Measurements from ENCODE around the gene UBR7.
"Not testable (repeated sequence)": the region's sequence is repeated elsewhere in the genome, so short reads cannot be mapped to it uniquely, and the experiment has no call there.

The UBR7 gene, protein sequence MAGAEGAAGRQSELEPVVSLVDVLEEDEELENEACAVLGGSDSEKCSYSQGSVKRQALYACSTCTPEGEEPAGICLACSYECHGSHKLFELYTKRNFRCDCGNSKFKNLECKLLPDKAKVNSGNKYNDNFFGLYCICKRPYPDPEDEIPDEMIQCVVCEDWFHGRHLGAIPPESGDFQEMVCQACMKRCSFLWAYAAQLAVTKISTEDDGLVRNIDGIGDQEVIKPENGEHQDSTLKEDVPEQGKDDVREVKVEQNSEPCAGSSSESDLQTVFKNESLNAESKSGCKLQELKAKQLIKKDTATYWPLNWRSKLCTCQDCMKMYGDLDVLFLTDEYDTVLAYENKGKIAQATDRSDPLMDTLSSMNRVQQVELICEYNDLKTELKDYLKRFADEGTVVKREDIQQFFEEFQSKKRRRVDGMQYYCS

DNA sequence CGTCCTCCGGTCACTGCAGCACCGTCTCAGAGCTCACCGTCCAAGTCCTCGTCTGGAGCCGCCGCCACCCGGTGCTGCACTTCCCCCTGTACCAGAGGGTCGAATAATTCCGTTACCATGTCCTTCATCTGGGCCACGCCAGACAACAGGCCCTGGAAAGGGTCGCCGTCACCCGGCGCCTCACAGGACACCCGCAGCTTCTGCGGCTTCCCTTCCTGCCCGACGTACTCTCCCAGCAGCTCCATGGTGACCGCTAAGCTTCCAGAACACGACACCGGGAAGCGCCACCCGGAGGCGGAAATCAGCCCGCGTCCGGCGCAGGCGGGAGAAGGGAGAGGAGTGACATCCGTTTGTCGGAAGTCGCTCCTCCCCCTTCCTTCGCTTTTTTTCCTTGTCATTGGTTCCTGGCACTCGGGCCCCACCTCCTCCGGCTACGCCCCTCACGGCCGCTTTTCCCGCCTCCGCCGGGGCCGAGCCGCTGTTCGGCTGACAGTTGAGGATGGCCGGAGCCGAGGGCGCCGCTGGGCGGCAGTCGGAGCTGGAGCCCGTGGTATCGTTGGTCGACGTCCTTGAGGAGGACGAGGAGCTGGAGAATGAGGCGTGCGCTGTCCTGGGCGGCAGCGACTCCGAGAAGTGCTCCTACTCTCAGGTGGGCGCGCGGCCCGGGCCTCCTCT is at the start of gene UBR7, which contains the start of gene GON7:
Gene UBR7 (plus strand): TSS at position 464 of the 675 bp plus-strand sequence. CDS start 36 bp downstream, at position 500.
Gene GON7 (minus strand): TSS at position 273 of the 675 bp plus-strand sequence. CDS start 28 bp downstream, at position 245.
- DNase-seq, result peak; percentile 95

DNA sequence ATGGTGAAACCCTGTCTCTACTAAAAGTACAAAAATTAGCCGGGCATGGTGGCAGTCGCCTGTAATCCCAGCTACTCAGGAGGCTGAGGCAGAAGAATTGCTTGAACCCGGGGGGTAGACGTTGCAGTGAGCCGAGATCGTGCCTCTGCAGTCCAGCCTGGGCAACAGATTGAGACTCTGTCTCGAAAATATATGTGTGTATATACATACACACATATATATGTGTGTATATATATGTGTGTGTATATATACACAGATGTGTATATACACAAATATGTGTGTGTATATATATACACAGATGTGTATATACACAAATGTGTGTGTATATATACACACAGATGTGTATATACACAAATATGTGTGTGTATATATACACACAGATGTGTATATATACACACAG is 48.7 kb upstream of the UBR7 start:
- not testable (repeated sequence) for DNase-seq

DNA sequence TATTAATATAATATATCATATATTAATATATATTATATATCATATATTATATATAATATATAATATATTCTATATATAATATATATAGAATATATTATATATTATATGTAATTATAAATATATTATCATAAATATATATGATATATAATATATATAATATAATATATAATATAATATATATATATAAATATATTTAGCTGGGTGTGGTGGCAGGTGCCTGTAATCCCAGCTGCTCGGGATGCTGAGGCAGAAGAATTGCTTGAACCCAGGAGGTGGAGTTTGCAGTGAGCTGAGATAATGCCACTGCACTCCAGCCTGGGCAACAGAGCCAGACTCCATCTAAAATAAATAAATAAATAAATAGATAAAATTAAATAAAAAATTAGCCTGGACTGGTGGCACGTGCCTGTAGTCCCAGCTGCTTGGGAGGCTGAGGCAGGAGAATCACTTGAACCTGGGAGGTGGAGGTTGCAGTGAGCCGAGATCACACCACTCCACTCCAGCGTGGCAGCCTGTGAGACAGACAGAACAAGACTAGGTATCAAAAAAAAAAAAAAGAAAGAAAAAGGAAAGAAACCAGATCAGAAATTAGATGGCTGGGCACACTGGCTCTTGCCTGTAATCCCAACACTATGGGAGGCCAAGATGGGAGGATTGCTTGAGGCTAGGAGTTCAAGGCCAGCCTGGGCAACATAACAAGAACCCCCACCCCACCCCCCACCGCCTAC is 47.3 kb upstream of the UBR7 start:
- not testable (repeated sequence) for DNase-seq

DNA sequence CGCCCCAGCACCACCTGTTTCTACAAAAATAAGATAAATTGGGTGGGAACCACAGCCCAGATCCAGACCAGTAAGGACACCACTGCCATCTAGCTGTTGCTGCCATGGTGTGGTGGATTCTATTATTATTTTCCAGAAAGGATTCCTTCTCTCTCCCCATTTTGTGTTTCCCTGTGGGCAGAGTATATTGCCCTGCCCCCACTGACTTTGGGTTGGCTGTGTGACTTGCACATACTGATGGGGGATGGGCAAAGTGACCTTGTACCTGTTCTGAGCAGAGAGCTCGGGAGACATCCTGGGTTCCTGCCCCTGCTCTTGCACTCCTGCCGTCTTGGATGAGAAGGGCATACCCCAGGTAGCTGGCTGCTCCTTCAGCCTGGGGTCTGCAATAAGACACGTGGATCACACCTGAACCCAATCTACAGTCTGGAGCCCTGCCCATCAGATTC is 46.7 kb upstream of the UBR7 start:
- peak; percentile 34 for DNase-seq

DNA sequence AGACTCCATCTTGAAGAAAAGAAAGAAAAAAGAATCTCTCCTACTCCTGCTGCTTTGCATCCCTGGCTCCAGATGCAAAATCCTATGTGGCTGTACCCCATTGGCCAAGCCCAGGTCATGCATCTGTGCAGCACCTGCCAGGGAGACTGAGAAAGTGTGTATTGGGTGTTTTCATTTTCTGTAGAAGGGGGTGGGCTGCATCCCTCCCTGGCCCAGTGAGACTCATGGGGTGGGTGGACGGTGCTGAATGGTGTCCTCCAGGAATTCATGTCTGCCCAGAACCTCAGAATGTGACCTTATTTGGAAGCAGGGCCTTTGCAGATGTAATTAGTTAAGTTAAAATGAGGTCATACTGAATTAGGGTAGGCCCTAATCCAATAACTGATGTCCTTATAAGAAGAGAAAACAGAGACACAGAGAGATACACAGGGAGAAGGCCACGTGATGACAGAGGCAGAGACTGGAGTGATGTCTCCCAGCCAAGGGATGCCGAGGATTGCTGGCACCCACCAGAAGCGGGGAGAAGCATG is 45.6 kb upstream of the UBR7 start:
- DNase-seq, result no peak

DNA sequence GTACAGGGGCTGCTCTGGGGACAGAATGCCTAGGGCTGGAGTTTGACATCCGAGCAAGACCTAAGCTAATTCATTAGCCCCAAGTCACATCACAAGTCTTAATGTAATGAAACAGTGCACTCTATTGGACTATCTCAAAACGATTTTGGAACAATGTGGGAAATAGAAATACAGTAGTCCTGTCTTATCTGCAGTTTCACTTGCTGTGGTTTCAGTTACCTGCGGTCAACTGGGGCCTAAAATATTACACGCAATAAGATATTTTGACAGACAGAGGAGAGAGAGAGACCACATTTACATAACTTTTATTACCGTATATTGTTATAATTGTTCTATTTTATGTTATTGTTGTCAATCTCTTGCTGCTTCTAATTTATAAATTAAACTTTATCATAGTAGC is 43.5 kb upstream of the UBR7 start:
- no peak for DNase-seq

DNA sequence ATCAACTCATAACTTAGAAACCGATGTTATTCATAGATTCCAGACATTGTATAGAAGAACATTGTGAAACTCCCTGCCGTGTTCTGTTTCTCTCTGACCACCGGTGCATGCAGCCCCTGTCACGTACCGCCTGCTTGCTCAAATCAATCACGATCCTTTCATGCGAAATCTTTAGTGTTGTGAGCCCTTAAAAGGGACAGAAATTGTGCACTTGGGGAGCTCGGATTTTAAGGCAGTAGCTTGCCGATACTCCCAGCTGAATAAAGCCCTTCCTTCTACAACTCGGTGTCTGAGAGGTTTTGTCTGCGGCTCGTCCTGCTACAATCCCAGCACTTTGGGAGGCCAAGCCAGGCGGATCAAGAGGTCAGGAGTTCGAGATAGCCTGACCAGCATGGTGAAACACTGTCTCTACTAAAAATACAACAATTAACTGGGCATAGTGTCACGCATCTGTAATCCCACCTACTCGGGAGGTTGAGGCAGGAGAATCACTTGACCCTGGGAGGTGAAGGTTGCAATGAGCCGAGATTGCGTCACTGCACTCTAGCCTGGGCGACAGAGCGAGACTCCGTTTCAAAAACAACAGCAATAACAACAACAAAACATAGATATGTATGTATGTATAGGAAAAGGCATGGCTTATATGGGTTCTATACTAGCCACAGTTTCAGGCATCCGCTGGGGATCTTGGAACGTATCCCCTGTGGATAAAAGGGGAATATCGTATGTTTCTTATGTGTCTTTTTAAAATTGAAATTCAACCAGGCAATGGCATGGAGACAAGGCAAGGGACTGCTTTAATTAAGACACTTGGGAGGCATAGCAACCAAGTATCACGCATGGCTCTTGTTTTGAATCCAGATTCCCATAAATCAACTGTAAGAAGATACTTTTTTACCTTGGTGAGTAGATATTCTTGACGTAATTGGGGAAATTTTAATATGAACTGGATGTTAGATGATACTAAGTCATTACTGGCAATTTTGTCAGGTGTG is 41.5 kb upstream of the UBR7 start:
- not testable (repeated sequence) for DNase-seq

DNA sequence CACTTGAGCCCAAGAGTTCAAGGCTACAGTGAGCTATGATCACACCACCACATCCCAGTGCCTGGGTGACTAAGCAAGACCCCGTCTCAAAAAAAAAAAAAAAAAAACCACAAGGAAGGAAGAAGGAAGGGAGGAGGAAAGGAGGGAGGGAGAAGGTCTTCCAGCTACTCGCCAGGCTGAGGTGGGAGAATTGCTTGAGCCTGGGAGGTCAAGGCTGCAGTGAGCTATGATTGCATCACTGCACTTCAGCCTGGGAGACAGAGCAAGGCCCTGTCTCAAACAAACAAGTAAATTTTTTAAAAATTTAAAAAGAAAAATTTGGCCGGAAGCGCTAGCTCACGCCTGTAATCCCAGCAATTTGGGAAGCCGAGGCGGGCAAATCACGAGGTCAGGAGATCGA is 38.4 kb upstream of the UBR7 start:
- not testable (repeated sequence) for DNase-seq

DNA sequence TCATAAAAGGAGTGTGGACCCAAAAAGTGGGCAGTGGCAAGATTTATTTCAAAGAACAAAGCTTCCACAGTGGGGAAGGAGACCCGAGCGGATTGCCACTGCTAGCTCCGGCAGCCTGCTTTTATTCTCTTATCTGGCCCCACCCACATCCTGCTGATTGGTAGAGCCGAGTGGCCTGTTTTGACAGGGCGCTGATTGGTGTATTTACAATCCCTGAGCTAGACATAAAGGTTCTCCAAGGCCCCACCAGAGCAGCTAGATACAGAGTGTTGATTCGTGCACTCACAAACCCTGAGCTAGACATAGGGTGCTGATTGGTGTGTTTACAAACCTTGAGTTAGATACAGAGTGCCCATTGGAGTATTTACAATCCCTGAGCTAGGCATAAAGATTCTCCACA is 37.4 kb upstream of the UBR7 start:
- not testable (repeated sequence) for DNase-seq

DNA sequence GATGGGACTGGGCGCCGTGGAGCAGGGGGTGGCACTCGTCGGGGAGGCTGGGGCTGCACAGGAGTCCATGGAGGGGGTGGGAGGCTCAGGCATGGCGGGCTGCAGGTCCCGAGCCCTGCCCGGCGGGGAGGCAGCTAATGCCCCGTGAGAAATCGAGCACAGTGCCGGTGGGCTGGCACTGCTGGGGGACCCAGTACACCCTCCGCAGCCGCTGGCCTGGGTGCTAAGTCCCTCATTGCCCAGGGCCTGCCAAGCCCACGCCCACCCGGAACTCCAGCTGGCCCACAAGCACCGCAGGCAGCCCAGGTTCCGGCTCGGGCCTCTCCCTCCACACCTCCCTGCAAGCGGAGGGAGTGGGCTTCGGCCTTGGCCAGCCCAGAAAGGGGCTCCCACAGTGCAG is 36.9 kb upstream of the UBR7 start:
- not testable (repeated sequence) for DNase-seq

DNA sequence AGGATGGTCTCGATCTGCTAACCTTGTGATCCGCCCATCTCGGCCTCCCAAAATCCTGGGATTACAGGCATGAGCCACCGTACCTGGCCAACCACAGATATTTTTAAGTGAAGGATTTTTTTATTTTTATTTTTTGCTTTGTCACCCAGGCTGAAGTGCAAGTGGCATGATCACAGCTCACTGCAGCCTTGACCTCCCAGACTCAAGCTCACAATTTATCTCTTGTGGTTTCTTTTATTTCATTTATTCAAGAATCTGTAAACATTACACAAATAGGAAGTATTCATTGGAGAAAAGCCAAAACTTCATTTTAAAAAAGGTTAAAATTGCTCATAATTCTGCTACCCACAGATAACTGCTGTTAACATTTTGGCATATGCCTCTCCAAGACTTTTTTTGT is 35.7 kb upstream of the UBR7 start:
- no peak for DNase-seq

DNA sequence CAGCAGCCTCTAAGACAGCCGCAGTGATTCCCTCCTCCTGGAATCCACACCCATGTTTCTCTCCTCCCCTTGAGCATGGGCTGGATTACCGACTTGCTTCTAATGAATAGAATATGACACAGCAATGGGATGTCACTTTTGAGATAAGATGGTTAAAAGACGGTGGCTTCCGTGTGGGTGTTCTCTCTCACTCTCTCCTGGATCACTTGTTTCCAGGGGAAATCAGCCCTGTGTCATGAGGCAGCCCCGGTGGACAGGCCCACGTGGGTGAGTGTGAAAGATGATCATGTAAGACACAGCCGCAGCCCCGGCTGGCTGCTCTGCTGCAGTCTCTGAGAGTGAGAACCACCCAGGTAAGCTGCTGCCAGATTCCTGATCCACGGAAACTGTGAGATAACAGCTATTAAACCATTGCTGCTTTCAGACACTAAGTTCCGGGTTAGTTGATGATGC is 33.1 kb upstream of the UBR7 start:
- DNase-seq, result no peak

DNA sequence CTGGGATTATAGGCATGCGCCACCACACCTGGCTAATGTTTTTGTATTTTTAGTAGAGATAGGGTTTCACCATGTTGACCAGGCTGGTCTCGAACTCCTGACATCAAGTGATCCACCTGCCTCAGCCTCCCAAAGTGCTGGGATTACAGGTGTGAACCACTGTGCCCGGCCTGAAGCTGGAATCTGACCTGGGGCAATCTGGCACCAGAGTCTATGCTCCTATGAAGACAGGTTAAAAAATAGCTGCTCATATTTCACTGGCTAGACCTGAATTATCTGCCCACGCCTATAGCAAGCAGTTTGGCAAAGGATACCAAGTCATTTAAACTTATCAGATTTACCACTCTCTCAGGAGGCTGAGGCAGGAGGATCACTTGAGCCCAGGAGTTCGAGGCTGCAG is 32.3 kb upstream of the UBR7 start:
- DNase-seq, result not testable (repeated sequence)

DNA sequence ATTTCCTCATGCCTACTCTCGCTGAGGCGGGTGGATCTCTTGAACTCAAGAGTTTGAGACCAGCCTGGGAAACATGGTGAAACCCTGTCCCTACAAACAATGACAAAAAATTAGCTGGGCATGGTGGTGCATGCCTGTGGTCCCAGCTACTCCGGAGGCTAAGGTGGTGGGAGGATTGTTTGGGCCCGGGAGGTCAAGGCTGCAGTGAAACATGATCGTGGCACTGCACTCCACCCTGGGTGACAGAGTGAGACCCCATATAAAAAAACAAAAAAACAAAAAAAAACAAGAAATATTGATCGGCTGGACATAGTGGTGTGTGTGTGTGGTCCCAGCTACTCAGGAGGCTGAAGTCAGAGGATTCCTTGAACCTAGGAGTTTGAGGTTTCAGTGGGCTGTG is 31.6 kb upstream of the UBR7 start:
- DNase-seq, result no peak

DNA sequence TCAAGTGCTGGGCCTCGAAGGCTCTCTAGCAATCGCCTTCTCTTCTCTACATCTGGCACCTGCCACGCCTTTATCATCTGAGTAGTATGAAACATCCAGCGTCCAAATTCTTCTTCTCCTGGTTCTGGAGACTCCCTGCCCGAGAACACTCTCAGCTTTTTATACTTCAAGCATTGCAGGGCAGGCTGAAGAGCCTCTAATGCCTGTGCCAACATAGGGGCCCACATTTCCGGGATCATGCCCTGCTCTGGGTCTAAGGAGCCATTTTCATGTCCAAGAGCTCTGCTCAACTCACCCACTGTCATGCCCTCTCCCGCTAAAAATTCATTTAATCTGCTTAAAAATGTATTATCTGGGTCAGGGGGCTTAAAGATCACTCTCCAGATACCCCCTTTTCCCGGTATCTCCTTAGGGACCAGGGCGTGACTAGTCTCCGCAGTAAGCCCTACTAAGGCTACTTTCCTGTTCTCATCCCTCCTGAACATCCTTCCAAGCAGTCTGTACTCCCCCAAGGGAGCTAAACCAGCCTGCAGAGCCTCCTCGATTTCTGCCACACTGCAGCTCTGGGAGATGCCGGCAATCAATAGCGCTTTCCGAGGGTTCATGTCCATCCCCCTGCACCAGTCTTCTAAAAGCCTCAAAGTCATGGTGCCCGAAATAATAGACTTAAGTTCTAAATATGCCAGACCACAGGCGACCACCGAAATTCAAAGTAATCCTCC is 23.3 kb upstream of the UBR7 start:
- no peak for DNase-seq

DNA sequence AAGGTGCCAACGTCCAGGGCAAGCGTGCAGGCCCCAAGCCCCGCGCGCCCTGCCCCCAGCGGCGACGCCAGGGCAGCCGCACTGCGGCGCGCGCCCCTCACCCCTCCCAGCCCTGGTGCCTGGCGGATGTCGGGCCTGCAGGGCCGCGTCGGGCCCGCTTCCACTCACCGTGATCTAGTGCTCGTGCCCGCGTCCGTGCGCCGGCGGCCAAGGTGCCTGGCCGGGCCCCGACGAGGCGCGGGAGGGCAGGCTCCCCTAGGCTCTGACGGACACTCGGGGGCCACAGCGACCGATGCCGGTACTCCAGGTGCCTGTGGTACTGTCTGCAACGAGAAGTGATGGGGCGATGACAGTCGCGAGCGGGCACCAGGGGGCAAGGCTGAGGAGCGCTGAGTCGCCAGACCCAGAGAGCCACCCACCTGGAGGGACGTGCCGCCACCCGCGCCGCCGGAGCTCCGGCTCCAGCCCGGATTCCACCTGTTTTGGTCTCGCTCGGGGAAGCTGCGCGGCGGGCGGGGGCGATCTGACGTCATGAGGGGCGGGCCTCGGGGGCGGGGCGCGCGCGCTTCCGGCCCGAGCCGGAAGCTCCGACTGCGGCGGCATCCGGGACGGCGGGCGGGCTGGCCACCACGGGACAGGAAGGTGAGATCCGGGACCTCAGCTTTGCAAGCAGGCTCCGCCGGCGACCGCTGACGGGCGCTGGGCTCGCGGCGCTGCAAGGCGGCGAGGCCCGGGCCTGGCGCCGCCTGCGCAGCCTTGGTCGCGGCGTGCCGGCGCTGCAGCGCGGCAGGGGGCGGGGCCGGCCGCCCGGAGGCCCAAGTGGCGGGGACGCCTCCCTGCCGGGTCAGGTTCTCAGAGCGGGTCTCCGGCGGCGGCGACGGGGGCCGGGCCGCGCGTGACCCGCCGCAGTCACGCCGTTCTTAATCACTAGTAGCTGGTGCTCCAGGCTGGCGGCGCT is 22.4 kb upstream of the UBR7 start, which contains the start of the genes LYSET and MOAP1:
Gene LYSET (plus strand): TSS at position 927 of the 958 bp plus-strand sequence. CDS start 89 bp downstream, outside the sequence.
Gene MOAP1 (minus strand): TSS at position 507 of the 958 bp plus-strand sequence. CDS start 655 bp downstream, outside the sequence.
- peak; percentile 80 for DNase-seq

DNA sequence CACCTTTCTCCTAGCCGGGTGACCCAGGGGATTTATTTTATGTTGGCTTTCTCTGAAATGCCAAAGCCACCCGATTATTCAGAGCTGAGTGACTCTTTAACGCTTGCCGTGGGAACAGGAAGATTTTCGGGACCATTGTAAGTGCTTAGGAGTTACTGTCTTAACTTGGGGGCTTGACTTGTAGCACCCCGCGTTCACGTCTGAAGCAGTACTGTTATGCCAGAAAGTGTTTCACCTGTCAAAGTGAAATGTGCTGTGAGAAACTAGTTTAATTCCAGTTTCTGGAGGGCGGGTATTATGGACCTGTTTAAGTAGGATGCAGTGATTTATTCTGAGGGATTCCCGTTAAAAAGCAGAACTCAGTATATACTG is 21.7 kb upstream of the UBR7 start:
- no peak for DNase-seq

DNA sequence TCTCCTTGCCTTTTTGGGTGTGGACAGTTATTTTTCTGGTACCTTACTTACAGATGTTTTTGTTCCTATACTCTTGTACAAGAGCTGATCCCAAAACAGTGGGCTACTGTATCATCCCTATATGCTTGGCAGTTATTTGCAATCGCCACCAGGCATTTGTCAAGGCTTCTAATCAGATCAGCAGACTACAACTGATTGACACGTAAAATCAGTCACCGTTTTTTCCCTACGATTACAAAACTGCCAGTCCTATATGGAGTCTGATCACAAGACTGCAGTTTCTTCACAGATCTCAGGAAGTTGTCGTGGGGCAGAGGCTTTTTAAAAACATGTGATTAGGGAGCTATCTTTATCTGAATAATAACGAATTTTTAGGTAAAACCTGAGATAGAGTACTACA is 20.6 kb upstream of the UBR7 start:
- DNase-seq, result no peak

DNA sequence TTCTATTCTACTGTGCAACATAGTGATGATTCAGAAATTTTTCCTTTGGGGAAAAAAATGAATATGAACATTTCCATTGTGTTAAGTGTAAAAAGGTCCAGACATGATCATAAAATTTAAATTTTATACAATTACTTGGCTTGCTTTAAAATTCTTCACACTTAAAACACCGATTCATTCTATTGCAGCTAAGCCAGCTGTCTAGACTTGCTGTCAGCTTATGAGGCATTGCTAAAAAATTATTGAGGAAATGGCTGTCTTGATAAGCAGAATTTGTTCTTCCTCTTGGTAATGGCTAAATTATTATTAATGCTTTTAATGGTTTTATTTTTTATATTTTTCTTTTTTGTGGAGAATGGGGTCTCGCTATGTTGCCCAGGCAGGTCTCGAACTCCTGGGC is 20.1 kb upstream of the UBR7 start:
- DNase-seq, result no peak

Data from NCI-H146 (cell line).